Measurements from ENCODE around the gene RYR3.

Gene RYR3

GRCh38 chr15:33680336-33680735 is 369.6 kb downstream of the RYR3 start:
- no peaks in the 10 kb centered on the region for H3K4me1 ChIP-seq (ENCODE audit: insufficient read depth, poor library complexity, severe bottlenecking)
- H3K9me3 ChIP-seq (ENCODE audit: severe bottlenecking) = no peaks in the 10 kb centered on the region
- no peak for TF ChIP-seq CTCF (IDR thresholded peaks at IDR 0.05; ENCODE audit: poor library complexity, severe bottlenecking)
- no peak for DNase-seq (ENCODE audit: low spot score)
- no peaks in the 10 kb centered on the region for H3K36me3 ChIP-seq (ENCODE audit: low read depth)
- no peak overlapping the region for H3K27ac ChIP-seq (ENCODE audit: poor library complexity, severe bottlenecking)
- peaks cover 12% of the 10 kb centered on the region for H3K27me3 ChIP-seq (ENCODE audit: insufficient read depth, poor library complexity, severe bottlenecking)
- no peak overlapping the region for H3K4me3 ChIP-seq (ENCODE audit: severe bottlenecking)
- ATAC-seq (ENCODE audit: low read depth) = no peak

GRCh38 chr15:33693166-33693800 is 382.5 kb downstream of the RYR3 start:
- TF ChIP-seq CTCF (IDR thresholded peaks at IDR 0.05; ENCODE audit: poor library complexity, severe bottlenecking) = no peak
- DNase-seq (ENCODE audit: low spot score) (no peak), ATAC-seq (ENCODE audit: low read depth) (no peak)
- Histone ChIP-seq H3K27me3 (ENCODE audit: insufficient read depth, poor library complexity, severe bottlenecking) (peaks cover 16% of the 10 kb centered on the region), H3K4me3 (ENCODE audit: severe bottlenecking) (no peak overlapping the region), H3K9me3 (ENCODE audit: severe bottlenecking) (no peaks in the 10 kb centered on the region), H3K27ac (ENCODE audit: poor library complexity, severe bottlenecking) (no peak overlapping the region), H3K4me1 (ENCODE audit: insufficient read depth, poor library complexity, severe bottlenecking) (no peaks in the 10 kb centered on the region), H3K36me3 (ENCODE audit: low read depth) (no peaks in the 10 kb centered on the region)

GRCh38 chr15:33698126-33698525 is 387.4 kb downstream of the RYR3 start:
- H3K36me3 ChIP-seq (ENCODE audit: low read depth) = no peaks in the 10 kb centered on the region
- no peak overlapping the region for H3K27ac ChIP-seq (ENCODE audit: poor library complexity, severe bottlenecking)
- no peak for TF ChIP-seq CTCF (IDR thresholded peaks at IDR 0.05; ENCODE audit: poor library complexity, severe bottlenecking)
- no peaks in the 10 kb centered on the region for H3K4me1 ChIP-seq (ENCODE audit: insufficient read depth, poor library complexity, severe bottlenecking)
- peaks cover 11% of the 10 kb centered on the region for H3K27me3 ChIP-seq (ENCODE audit: insufficient read depth, poor library complexity, severe bottlenecking)
- H3K4me3 ChIP-seq (ENCODE audit: severe bottlenecking) = no peak overlapping the region
- ATAC-seq (ENCODE audit: low read depth) (no peak), DNase-seq (ENCODE audit: low spot score) (no peak)
- H3K9me3 ChIP-seq (ENCODE audit: severe bottlenecking) = no peaks in the 10 kb centered on the region

GRCh38 chr15:33699145-33699544 is 388.4 kb downstream of the RYR3 start:
- ATAC-seq (ENCODE audit: low read depth) (no peak), DNase-seq (ENCODE audit: low spot score) (no peak)
- Histone ChIP-seq H3K4me1 (ENCODE audit: insufficient read depth, poor library complexity, severe bottlenecking) (no peaks in the 10 kb centered on the region), H3K9me3 (ENCODE audit: severe bottlenecking) (no peaks in the 10 kb centered on the region), H3K27ac (ENCODE audit: poor library complexity, severe bottlenecking) (no peak overlapping the region), H3K4me3 (ENCODE audit: severe bottlenecking) (no peak overlapping the region), H3K27me3 (ENCODE audit: insufficient read depth, poor library complexity, severe bottlenecking) (peaks cover 11% of the 10 kb centered on the region), H3K36me3 (ENCODE audit: low read depth) (no peaks in the 10 kb centered on the region)
- no peak for TF ChIP-seq CTCF (IDR thresholded peaks at IDR 0.05; ENCODE audit: poor library complexity, severe bottlenecking)

GRCh38 chr15:33699691-33700447 is 389.1 kb downstream of the RYR3 start:
- peaks cover 11% of the 10 kb centered on the region for H3K27me3 ChIP-seq (ENCODE audit: insufficient read depth, poor library complexity, severe bottlenecking)
- no peak for TF ChIP-seq CTCF (IDR thresholded peaks at IDR 0.05; ENCODE audit: poor library complexity, severe bottlenecking)
- H3K36me3 ChIP-seq (ENCODE audit: low read depth) = no peaks in the 10 kb centered on the region
- ATAC-seq (ENCODE audit: low read depth) = no peak
- H3K4me3 ChIP-seq (ENCODE audit: severe bottlenecking) = no peak overlapping the region
- H3K27ac ChIP-seq (ENCODE audit: poor library complexity, severe bottlenecking) = no peak overlapping the region
- DNase-seq (ENCODE audit: low spot score) = no peak
- H3K4me1 ChIP-seq (ENCODE audit: insufficient read depth, poor library complexity, severe bottlenecking) = no peaks in the 10 kb centered on the region
- no peaks in the 10 kb centered on the region for H3K9me3 ChIP-seq (ENCODE audit: severe bottlenecking)
